ENCODE measurements around the gene AP2S1. TPM values are rescaled to one million over a fixed set of nuclear protein-coding genes. Genes with fewer than 3 reads are reported as not detected.
"Not testable (repeated sequence)": the region's sequence is repeated elsewhere in the genome, so short reads cannot be mapped to it uniquely, and the experiment has no call there.

AP2S1 gene
- total and polyA plus RNA-seq, 2 donors (not counting 1 experiment from before 2014, with no cell fraction given): 143 to 201 TPM

DNA sequence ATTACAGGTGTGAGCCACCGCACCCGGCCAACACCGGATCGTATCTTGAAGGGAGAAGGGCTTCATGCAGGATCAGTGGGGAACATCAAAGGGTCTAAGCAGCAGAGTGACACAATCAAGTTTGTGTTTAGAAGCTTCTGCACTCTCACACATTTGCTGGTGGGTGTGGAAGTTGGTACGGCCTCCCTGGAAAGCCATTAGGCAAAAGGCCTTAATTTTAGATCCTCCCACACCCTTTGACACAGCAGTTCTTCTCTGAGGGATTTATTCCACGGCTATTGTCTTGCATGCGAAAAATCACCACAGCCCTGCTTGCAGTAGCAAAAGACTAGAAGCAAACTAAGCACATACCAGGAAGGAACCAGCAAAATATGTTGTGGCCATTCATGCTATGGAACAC is 44.0 kb downstream of the AP2S1 start:
- Histone ChIP-seq H3K4me1 (ENCODE audit: control insufficient read depth, extremely low read depth, insufficient read depth, low read length) (no peaks in the 10 kb centered on the region), H3K9me3 (ENCODE audit: control insufficient read depth, insufficient read depth, low read depth, low read length) (no peaks in the 10 kb centered on the region), H3K79me2 (ENCODE audit: control insufficient read depth, insufficient read depth, low read length) (no peaks in the 10 kb centered on the region), H3K9ac (ENCODE audit: insufficient read depth, low read length) (no peak overlapping the region), H3K4me3 (replicated peaks in 1 of 4; ENCODE audit: control extremely low read depth in 1 of 4, insufficient read depth in 1 of 4, low read depth in 3 of 4, low read length in 4 of 4) (no peak overlapping the region), H3K36me3 (ENCODE audit: control insufficient read depth, insufficient read depth, low read length) (no peaks in the 10 kb centered on the region), H2AFZ (ENCODE audit: low read length) (no peak overlapping the region), H3K27me3 (ENCODE audit: control insufficient read depth, insufficient read depth, low read length) (no peaks in the 10 kb centered on the region), H3K4me2 (ENCODE audit: extremely low read depth, insufficient read depth, low read length) (no peak overlapping the region), H4K20me1 (ENCODE audit: control insufficient read depth, extremely low read depth, insufficient read depth, low read length) (no peaks in the 10 kb centered on the region), H3K27ac (ENCODE audit: insufficient read depth, low read length) (no peak overlapping the region)
- TF ChIP-seq, protein P1, sequence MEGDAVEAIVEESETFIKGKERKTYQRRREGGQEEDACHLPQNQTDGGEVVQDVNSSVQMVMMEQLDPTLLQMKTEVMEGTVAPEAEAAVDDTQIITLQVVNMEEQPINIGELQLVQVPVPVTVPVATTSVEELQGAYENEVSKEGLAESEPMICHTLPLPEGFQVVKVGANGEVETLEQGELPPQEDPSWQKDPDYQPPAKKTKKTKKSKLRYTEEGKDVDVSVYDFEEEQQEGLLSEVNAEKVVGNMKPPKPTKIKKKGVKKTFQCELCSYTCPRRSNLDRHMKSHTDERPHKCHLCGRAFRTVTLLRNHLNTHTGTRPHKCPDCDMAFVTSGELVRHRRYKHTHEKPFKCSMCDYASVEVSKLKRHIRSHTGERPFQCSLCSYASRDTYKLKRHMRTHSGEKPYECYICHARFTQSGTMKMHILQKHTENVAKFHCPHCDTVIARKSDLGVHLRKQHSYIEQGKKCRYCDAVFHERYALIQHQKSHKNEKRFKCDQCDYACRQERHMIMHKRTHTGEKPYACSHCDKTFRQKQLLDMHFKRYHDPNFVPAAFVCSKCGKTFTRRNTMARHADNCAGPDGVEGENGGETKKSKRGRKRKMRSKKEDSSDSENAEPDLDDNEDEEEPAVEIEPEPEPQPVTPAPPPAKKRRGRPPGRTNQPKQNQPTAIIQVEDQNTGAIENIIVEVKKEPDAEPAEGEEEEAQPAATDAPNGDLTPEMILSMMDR (conservative IDR thresholded peaks at IDR 0.05 in 1 of 2, IDR thresholded peaks at IDR 0.05 in 1 of 2; ENCODE audit: low read depth in 1 of 2, low read length in 2 of 2): no peak
- TF ChIP-seq EZH2 (IDR thresholded peaks at IDR 0.05; ENCODE audit: low read length, missing control alignments): no peak
- no peak for DNase-seq (ENCODE audit: low read depth in 2 of 2)

DNA sequence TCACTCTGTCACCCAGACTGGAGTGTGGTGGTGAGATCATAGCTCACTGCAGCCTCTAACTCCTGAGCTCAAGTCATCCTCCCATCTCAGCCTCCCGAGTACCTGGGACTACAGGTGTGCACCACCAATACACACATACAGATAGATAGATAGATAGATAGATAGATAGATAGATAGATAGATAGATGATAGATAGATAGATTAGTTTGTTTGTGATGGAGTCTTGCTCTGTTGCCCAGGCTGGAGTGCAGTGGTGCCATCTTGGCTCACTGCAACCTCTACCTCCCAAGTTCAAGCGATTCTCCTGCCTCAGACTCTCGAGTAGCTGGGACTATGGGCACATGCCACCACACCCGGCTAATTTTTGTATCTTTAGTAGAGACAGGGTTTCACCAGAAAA is 46.2 kb downstream of the AP2S1 start:
- H3K9ac ChIP-seq (ENCODE audit: insufficient read depth, low read length); H3K79me2 ChIP-seq (ENCODE audit: control insufficient read depth, insufficient read depth, low read length); H3K36me3 ChIP-seq (ENCODE audit: control insufficient read depth, insufficient read depth, low read length); H3K4me1 ChIP-seq (ENCODE audit: control insufficient read depth, extremely low read depth, insufficient read depth, low read length); H3K9me3 ChIP-seq (ENCODE audit: control insufficient read depth, insufficient read depth, low read depth, low read length); H3K4me3 ChIP-seq (replicated peaks in 1 of 4; ENCODE audit: control extremely low read depth in 1 of 4, insufficient read depth in 1 of 4, low read depth in 3 of 4, low read length in 4 of 4); DNase-seq (ENCODE audit: low read depth in 2 of 2); H2AFZ ChIP-seq (ENCODE audit: low read length); H3K27me3 ChIP-seq (ENCODE audit: control insufficient read depth, insufficient read depth, low read length); H3K27ac ChIP-seq (ENCODE audit: insufficient read depth, low read length); H3K4me2 ChIP-seq (ENCODE audit: extremely low read depth, insufficient read depth, low read length); H4K20me1 ChIP-seq (ENCODE audit: control insufficient read depth, extremely low read depth, insufficient read depth, low read length): not testable (repeated sequence)

DNA sequence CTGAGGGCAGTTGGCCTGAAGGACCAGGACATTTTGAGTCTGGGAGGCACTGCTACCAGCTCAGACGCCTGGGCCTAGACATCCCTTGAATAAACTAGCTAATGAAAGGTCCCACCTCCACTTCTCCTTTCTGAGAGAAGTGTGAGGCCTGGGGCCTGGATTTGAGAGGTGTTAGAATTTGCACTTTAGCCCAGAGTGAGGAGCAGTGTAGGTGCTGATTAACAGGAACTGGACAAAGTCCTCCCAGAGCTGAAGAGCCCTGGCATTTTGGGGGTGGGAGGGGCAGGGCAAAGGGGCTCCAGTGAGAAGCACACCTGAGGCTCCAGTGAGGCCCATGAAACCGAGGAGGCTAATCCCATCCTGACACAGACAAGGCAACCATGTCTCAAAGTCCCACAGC is 47.1 kb downstream of the AP2S1 start:
- H3K4me3 ChIP-seq (replicated peaks in 1 of 4; ENCODE audit: control extremely low read depth in 1 of 4, insufficient read depth in 1 of 4, low read depth in 3 of 4, low read length in 4 of 4): no peak overlapping the region
- H3K9me3 ChIP-seq (ENCODE audit: control insufficient read depth, insufficient read depth, low read depth, low read length): no peaks in the 10 kb centered on the region
- H3K27ac ChIP-seq (ENCODE audit: insufficient read depth, low read length): no peak overlapping the region
- H3K9ac ChIP-seq (ENCODE audit: insufficient read depth, low read length): no peak overlapping the region
- no peaks in the 10 kb centered on the region for H3K79me2 ChIP-seq (ENCODE audit: control insufficient read depth, insufficient read depth, low read length)
- H4K20me1 ChIP-seq (ENCODE audit: control insufficient read depth, extremely low read depth, insufficient read depth, low read length): no peaks in the 10 kb centered on the region
- H3K36me3 ChIP-seq (ENCODE audit: control insufficient read depth, insufficient read depth, low read length): no peaks in the 10 kb centered on the region
- H3K4me2 ChIP-seq (ENCODE audit: extremely low read depth, insufficient read depth, low read length): no peak overlapping the region
- TF ChIP-seq EZH2 (IDR thresholded peaks at IDR 0.05; ENCODE audit: low read length, missing control alignments): no peak
- TF ChIP-seq, protein P1 (conservative IDR thresholded peaks at IDR 0.05 in 1 of 2, IDR thresholded peaks at IDR 0.05 in 1 of 2; ENCODE audit: low read depth in 1 of 2, low read length in 2 of 2): no peak
- no peak overlapping the region for H2AFZ ChIP-seq (ENCODE audit: low read length)
- no peaks in the 10 kb centered on the region for H3K4me1 ChIP-seq (ENCODE audit: control insufficient read depth, extremely low read depth, insufficient read depth, low read length)
- DNase-seq (ENCODE audit: low read depth in 2 of 2): no peak
- H3K27me3 ChIP-seq (ENCODE audit: control insufficient read depth, insufficient read depth, low read length): no peaks in the 10 kb centered on the region
